ENCODE data around the gene STAT4. TPM values are rescaled to one million over a fixed set of nuclear protein-coding genes. Genes with fewer than 3 reads are reported as not detected.
A peak's percentile ranks its signal among the peaks of the same experiment; 100 is the strongest.

Gene STAT4
- total RNA-seq, 1 experiment from 2014 or later, result 0.85 TPM

DNA sequence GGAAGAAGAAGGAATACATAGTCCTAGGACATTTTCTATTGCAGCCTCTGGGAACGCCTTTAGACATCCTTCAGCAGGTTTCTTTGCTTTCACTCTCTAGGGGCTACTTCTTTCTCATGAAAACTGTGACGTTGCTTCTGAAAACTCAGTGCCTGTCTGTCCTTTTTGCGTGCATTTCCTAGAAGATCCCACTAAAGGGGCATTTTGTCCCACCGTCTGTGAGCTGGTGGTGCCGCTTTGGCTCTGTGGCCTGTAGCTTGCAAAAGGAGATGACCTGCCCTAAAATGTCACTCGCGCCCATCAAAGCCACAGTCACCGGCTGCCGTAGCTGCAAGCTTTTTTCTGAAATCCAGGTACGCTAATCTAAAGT, 579 bp downstream of the STAT4 start:
- H3K27ac Mint-ChIP-seq (ENCODE audit: unreplicated experiment), result peak overlapping the region; percentile 34
- H3K9me3 Mint-ChIP-seq (ENCODE audit: low read depth, unreplicated experiment), result no peaks in the 10 kb centered on the region
- CTCF ChIA-PET, result interaction anchor here (1.2 to 1.3 kb wide), 2 partner anchors 98 to 99 kb away, joined by 5 to 8 read pairs; no protein-coding TSS in a partner anchor
- BruUV-seq (replicated peaks), result no TSS peak
- H3K36me3 Mint-ChIP-seq (ENCODE audit: insufficient read depth, unreplicated experiment), result peaks cover 12% of the 10 kb centered on the region
- no peak for TF ChIP-seq CTCF (IDR thresholded peaks at IDR 0.05; ENCODE audit: unreplicated experiment)
- intact Hi-C loops (cut with micrococcal nuclease; ENCODE audit: unreplicated experiment), result loop anchor here (5.0 kb wide), 1 partner anchor 363 kb away; no protein-coding TSS in a partner anchor
- peaks cover 27% of the 10 kb centered on the region for H3K4me1 Mint-ChIP-seq (ENCODE audit: low read depth, unreplicated experiment)
- peak overlapping the region; percentile 81 for H3K4me3 Mint-ChIP-seq (ENCODE audit: low read depth, unreplicated experiment)
- DNase-seq, result no peak
- no peaks in the 10 kb centered on the region for H3K27me3 Mint-ChIP-seq (ENCODE audit: unreplicated experiment)

- no peak for TF ChIP-seq CTCF (IDR thresholded peaks at IDR 0.05; ENCODE audit: unreplicated experiment)
- DNase-seq, result no peak
- Mint-ChIP-seq H3K36me3 (ENCODE audit: insufficient read depth, unreplicated experiment) (peaks cover 12% of the 10 kb centered on the region), H3K9me3 (ENCODE audit: low read depth, unreplicated experiment) (no peaks in the 10 kb centered on the region), H3K4me3 (ENCODE audit: low read depth, unreplicated experiment) (no peak overlapping the region), H3K27me3 (ENCODE audit: unreplicated experiment) (no peaks in the 10 kb centered on the region), H3K27ac (ENCODE audit: unreplicated experiment) (no peak overlapping the region), H3K4me1 (ENCODE audit: low read depth, unreplicated experiment) (peaks cover 21% of the 10 kb centered on the region)
- no TSS peak for BruUV-seq (replicated peaks)
- CTCF ChIA-PET, result interaction anchor here (1.2 kb wide), 1 partner anchor 98 kb away, joined by 5 read pairs; no protein-coding TSS in a partner anchor
- intact Hi-C loops (cut with micrococcal nuclease; ENCODE audit: unreplicated experiment), result no loop called here
These were observed 1.4 kb downstream of the STAT4 start for GRCh38 chr2:191149391-191149790.

GRCh38 chr2:191148791-191149190, 2.0 kb downstream of the STAT4 start:
- H3K4me1 Mint-ChIP-seq (ENCODE audit: low read depth, unreplicated experiment), result peaks cover 21% of the 10 kb centered on the region
- no TSS peak for BruUV-seq (replicated peaks)
- no peak for TF ChIP-seq CTCF (IDR thresholded peaks at IDR 0.05; ENCODE audit: unreplicated experiment)
- intact Hi-C loops (cut with micrococcal nuclease; ENCODE audit: unreplicated experiment), result no loop called here
- no peak overlapping the region for H3K27ac Mint-ChIP-seq (ENCODE audit: unreplicated experiment)
- no peaks in the 10 kb centered on the region for H3K9me3 Mint-ChIP-seq (ENCODE audit: low read depth, unreplicated experiment)
- H3K27me3 Mint-ChIP-seq (ENCODE audit: unreplicated experiment), result no peaks in the 10 kb centered on the region
- CTCF ChIA-PET, result interaction anchor here (1.7 kb wide), 1 partner anchor 97 kb away, joined by 5 read pairs; no protein-coding TSS in a partner anchor
- H3K36me3 Mint-ChIP-seq (ENCODE audit: insufficient read depth, unreplicated experiment), result peaks cover 12% of the 10 kb centered on the region
- DNase-seq, result no peak
- no peak overlapping the region for H3K4me3 Mint-ChIP-seq (ENCODE audit: low read depth, unreplicated experiment)

GRCh38 chr2:191148281-191148680, 2.5 kb downstream of the STAT4 start:
- intact Hi-C loops (cut with micrococcal nuclease; ENCODE audit: unreplicated experiment), result no loop called here
- CTCF ChIA-PET, result interaction anchor here (1.7 kb wide), 1 partner anchor 96 kb away, joined by 5 read pairs; no protein-coding TSS in a partner anchor
- no peak for DNase-seq
- no peaks in the 10 kb centered on the region for H3K27me3 Mint-ChIP-seq (ENCODE audit: unreplicated experiment)
- TF ChIP-seq CTCF (IDR thresholded peaks at IDR 0.05; ENCODE audit: unreplicated experiment), result no peak
- H3K4me3 Mint-ChIP-seq (ENCODE audit: low read depth, unreplicated experiment), result no peak overlapping the region
- H3K27ac Mint-ChIP-seq (ENCODE audit: unreplicated experiment), result no peak overlapping the region
- peaks cover 12% of the 10 kb centered on the region for H3K36me3 Mint-ChIP-seq (ENCODE audit: insufficient read depth, unreplicated experiment)
- H3K9me3 Mint-ChIP-seq (ENCODE audit: low read depth, unreplicated experiment), result no peaks in the 10 kb centered on the region
- BruUV-seq (replicated peaks), result no TSS peak
- peaks cover 21% of the 10 kb centered on the region for H3K4me1 Mint-ChIP-seq (ENCODE audit: low read depth, unreplicated experiment)
